Measurements from ENCODE around the gene KCNT2. TPM values are rescaled to one million over a fixed set of nuclear protein-coding genes. Genes with fewer than 3 reads are reported as not detected.

KCNT2 gene
- total RNA-seq, 1 donor from 2014 or later, result 10.6 TPM

GRCh38 chr1:196466654-196467053 is 141.6 kb downstream of the KCNT2 start:
- intact Hi-C loops (cut with DNase I), result no loop called here
- ATAC-seq (no peak), DNase-seq (ENCODE audit: low spot score) (no peak)

DNA sequence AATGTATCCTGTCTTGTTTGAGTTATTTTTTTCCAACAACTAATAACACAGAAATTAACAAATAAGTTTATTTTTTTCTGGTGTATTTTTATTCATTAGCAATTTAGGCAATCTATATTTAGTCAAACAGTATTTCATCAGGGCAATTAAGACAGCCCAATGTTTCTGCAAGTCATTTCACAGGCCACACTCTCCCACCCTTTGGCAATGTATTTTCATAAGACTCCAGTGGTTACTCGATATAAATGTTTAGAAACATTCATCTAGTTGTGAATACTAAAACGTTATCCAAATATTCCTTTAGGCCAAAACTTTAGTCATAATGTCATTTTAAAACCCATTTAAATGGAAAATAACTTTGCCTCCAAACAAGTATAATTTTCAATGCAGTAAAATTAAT is 142.1 kb downstream of the KCNT2 start:
- DNase-seq (ENCODE audit: low spot score) (no peak), ATAC-seq (no peak)
- intact Hi-C loops (cut with DNase I), result no loop called here

GRCh38 chr1:196464480-196464941 is 143.7 kb downstream of the KCNT2 start:
- no peak for DNase-seq (ENCODE audit: low spot score)
- intact Hi-C loops (cut with DNase I), result no loop called here
- no peak for ATAC-seq

DNA sequence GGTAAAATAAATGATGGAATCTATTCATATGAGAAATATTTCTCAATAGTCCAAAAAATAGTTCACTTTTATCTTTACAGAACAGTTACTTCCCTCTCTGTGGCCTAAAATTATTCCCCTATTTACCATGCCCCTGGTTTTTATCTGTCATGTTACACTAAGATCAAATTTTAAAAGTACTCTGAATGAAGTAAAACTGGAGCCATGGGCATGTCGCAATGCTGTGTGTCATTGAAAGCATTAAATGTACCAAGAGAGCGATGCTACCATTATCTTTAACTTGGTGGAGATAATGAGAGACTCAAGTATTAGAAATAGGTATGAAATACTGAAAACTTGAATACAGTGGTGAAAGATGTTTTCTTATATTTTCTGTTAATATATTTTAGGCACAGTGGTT is 146.2 kb downstream of the KCNT2 start:
- no peak for DNase-seq (ENCODE audit: low spot score)
- ATAC-seq, result no peak
- intact Hi-C loops (cut with DNase I), result no loop called here

GRCh38 chr1:196461521-196461920 is 146.7 kb downstream of the KCNT2 start:
- ATAC-seq (no peak), DNase-seq (ENCODE audit: low spot score) (no peak)
- intact Hi-C loops (cut with DNase I), result no loop called here

DNA sequence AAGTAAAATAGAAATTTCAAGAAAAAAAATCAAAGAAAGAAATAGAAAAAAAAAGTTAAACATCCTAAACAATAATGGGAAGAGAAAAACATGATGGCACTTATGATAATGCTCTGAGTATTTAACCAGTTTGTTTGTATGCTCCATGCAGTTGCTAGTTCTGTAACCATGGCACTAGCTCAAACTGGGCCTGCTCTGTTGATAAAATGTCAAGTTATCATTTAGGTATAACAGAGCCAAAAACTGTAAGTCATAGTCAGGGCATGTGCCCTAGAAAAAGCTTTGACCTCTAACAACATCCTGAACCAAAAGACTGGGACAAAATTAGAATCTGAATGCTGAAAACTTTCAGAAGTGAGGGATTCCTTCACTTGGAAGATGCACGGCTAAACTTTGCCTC is 148.9 kb downstream of the KCNT2 start:
- intact Hi-C loops (cut with DNase I), result no loop called here
- DNase-seq (ENCODE audit: low spot score), result no peak
- ATAC-seq, result no peak

DNA sequence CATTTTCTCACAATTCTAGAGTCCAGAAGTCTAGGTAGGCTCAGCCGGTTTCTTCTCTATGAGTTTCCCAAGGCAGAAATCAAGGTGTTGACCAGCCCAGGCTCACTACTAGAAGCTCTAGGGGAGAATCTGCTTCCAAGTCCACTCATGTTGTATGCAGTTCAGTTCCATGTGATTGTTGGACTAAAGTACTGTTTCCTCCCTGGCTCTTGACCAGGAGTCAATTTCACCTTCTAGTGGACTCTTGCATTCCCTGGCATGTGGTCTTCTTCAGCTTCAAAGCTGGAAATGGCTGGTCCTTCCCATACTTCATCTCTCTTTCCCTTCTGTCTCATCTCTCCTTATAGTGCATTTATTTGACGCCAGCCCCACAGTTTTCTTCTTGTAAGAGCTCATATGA is 153.4 kb downstream of the KCNT2 start:
- no peak for DNase-seq (ENCODE audit: low spot score)
- no peak for ATAC-seq
- intact Hi-C loops (cut with DNase I), result no loop called here

DNA sequence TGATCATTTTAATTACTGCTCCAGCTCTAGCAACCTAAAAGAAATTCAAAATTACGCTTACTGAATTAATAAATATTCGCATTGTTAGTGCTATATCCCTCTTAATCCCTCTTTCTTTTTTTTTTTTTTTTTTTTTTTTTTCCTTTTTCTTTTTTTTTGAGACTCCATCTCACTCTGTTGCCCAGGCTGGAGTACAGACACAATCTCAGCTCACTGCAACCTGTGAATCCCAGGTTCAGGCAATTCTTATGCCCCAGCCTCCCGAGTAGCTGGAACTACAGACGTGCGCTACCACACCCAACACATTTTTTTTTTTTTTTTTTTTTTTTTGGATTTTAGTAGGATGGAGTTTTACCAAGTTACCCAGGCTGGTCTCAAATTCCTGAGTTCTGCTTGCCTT is 157.1 kb downstream of the KCNT2 start:
- DNase-seq (ENCODE audit: low spot score) (no peak), ATAC-seq (no peak)
- intact Hi-C loops (cut with DNase I), result no loop called here

DNA sequence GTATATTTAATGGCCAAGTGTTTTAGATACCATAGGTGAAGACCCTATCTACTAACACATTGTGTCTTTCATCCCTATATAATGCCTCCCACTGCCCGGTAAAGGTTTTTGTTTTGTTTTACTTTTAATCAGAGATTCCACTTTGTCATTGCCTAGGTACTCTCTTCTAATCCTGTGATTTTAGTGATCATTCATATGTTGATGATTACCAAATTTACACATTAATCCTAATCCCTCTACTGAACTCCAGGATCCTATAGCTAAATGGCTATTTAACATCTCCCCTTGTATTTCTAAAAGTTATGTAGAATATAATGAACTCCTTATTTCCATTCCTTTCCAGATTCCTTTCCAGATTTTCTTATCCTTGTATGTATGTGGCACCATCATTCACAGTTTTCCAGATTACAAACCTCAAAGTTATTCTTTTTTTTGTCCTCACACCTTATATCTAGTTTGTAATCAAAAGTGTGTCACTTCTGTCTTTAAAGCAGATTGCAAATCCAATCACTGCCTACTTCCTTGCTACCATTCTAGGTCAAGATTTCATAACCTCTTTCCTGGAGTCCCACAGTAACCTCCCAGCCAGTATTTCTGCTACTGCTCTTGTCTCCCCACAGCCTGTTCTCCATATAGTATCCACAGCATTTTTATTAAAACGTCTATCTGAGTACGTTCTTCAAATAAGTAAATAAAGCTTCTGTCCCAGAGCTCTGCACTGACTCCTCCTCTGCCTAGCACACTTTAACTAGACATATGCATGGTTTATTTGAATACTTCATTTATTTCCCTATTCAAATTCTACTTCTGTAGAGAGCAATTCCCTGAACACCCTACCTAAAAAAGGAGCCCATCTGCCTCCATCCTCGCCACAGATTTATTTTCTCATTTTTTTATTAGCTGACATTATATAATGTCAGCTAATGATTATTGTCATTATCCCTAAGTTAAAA is 157.8 kb downstream of the KCNT2 start:
- intact Hi-C loops (cut with DNase I), result no loop called here
- no peak for DNase-seq (ENCODE audit: low spot score)
- ATAC-seq, result no peak

- ATAC-seq (no peak), DNase-seq (ENCODE audit: low spot score) (no peak)
- intact Hi-C loops (cut with DNase I), result no loop called here
Measured at GRCh38 chr1:196449460-196449859, 158.8 kb downstream of the KCNT2 start.

DNA sequence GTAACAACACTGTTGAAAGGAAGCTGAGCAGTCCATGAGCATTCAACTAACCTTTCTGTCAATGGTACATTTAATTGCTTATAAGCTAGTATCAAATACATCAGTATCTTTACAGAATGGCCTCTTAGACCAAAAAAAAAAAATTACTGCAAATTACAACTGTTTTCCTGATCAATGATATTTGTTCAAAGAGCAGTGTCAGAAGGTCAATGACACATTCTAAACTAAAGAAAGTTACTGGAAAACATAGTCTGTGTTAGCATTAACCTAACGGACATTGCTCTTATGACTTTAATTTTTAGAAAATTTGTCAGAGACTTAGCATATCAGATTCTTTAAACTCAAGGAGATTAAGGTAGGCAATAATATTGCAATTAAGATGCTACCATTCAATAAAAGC is 162.5 kb downstream of the KCNT2 start:
- DNase-seq (ENCODE audit: low spot score) (no peak), ATAC-seq (no peak)
- intact Hi-C loops (cut with DNase I), result no loop called here

- intact Hi-C loops (cut with DNase I), result no loop called here
- DNase-seq (ENCODE audit: low spot score) (no peak), ATAC-seq (no peak)
Measured at GRCh38 chr1:196444634-196445033, 163.6 kb downstream of the KCNT2 start.

- ATAC-seq (no peak), DNase-seq (ENCODE audit: low spot score) (no peak)
- intact Hi-C loops (cut with DNase I), result no loop called here
Measured at GRCh38 chr1:196442366-196442765, 165.9 kb downstream of the KCNT2 start.

DNA sequence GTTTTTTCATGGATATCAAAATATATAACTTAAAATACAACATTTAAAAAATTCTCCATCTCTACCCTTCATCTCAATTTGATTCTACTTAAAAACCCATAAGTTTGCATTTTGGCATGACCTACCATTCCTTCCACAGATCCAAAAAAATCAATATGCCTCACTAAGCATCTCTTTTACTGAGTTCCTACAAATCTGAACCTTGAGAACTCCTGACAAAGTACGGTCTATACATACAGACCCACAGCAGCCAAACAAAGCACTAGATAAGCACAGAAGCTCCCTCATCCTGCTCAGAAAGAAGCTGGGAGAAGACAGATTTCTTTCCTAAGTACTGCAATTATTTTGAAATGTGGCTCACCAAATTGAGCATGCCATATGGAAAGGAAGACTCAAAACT is 167.5 kb downstream of the KCNT2 start:
- ATAC-seq (no peak), DNase-seq (ENCODE audit: low spot score) (no peak)
- intact Hi-C loops (cut with DNase I), result no loop called here

DNA sequence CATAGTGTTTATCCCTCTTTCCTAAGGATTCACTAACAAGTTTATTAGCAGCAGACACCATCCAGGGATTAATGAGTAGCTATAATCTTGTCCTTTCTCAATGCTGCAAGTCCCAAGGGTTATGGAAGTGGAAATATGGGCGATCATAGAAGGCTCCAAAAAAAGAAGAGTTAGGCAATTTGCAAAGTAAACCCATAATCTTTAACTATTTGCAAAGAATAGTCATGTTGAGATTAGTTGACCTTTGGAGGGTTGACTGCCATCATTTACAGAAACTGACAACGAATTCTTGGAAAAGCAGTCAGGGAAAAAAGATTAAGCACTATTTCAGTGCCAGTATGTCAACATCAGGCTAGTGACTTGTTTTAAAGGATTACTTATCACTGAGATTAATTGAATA is 169.9 kb downstream of the KCNT2 start:
- intact Hi-C loops (cut with DNase I), result no loop called here
- no peak for DNase-seq (ENCODE audit: low spot score)
- peak; percentile 22 for ATAC-seq

GRCh38 chr1:196437671-196438070 is 170.6 kb downstream of the KCNT2 start:
- intact Hi-C loops (cut with DNase I), result no loop called here
- DNase-seq (ENCODE audit: low spot score) (no peak), ATAC-seq (no peak)

DNA sequence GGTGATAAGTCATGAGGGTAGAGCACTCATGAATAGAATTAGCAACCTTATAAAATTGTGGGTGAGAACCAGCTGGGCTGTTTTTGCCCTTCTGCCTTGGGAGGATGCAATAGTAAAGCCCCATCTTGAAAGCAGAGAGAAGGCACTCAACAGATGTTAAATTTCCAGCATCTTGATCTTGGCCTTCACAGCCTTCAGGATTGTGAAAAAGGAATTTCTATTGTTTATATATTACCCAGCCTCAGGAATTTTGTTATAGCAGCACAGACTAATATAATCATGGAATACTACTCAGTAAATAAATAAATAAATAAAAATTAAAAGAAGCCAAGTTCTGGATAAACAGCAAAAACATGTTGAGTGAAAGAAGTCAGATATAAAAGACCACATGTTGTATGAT is 175.2 kb downstream of the KCNT2 start:
- intact Hi-C loops (cut with DNase I), result no loop called here
- DNase-seq (ENCODE audit: low spot score) (no peak), ATAC-seq (no peak)

DNA sequence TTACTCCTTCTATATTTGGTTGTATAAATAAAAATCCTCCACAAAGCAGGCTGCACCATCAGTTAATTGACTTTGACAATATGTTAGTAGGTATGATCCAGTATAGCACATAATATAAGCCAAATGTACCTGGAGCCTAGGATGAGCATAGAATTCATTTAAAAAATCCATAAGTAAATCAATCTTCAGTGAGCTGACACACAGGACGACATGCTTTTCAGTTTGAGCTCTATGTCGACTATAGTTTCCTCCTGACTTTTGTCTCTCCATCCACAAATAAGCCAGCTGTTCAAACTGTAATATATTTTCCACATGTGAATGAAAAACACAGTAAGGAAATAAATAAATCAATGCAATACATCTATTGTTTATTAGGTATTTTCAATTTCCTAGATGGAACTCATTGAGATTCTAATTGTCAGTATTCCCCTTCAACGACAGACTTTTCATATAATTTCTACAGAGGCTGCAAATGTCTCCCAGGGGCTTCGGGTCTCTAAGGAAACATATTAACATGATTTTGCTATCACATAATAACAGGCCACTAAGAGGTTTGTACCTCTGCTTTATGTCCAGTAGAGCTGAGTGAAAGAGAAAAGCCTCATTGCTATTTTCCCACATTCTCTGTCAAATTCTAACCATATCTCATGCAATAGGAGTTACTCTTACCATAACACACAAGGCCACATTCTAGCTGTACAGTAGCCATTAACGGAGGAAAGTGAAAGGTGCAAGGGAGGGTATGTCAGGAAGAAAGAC is 180.1 kb downstream of the KCNT2 start:
- DNase-seq (ENCODE audit: low spot score), result no peak
- no peak for ATAC-seq
- intact Hi-C loops (cut with DNase I), result no loop called here

DNA sequence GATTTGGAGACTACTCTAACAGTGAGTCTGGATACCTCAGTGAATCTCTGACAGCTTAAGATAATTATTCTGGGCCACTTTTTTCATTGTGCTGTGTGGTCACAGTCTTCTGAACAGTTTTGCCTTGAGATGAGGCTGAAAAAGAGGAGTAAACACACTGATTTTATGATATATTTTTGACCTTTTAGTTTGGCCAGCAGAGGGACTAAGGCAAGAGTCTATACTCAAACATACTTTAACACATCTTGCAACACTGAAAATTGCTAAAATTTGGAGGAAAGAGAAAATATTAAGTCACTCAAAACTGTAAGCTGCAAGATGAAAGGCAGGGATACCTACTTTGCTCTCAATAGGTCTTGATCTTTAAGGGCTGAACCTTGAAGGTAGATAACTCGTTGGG is 182.7 kb downstream of the KCNT2 start:
- no peak for DNase-seq (ENCODE audit: low spot score)
- intact Hi-C loops (cut with DNase I), result no loop called here
- no peak for ATAC-seq

GRCh38 chr1:196423612-196424011 is 184.6 kb downstream of the KCNT2 start:
- ATAC-seq, result peak; percentile 90

More at GRCh38 chr1:196423612-196424011, 184.6 kb downstream of the KCNT2 start:
- intact Hi-C loops (cut with DNase I), result no loop called here
- DNase-seq (ENCODE audit: low spot score), result no peak
